MCF 10A (cell line): ENCODE results near the gene CD83. TPM values are rescaled to one million over a fixed set of nuclear protein-coding genes. Genes with fewer than 3 reads are reported as not detected.

ENCODE experiments used
- BruUV-seq: library from RNA; stranded (reverse); fragments of 400-500 nt; replicated peaks from 2 replicates; lab custom pipeline; 2021; lab: Mats Ljungman, UMichigan
- CTCF ChIA-PET: fragments of 300-600 bp; sonication (Branson Sonifier 250); formaldehyde crosslinking; extraction: SDS; loops from one replicate; lab custom pipeline; 2021; ENCODE audit warnings: antibody characterized with exemption, inconsistent platforms; lab: Yijun Ruan, JAX
- POLR2A ChIA-PET: fragments of 300-600, 350-650 bp; sonication (Branson Sonifier 250); formaldehyde crosslinking; extraction: SDS; loops from one replicate; lab custom pipeline; 2020; ENCODE audit warnings: antibody characterized with exemption, inconsistent platforms; lab: Yijun Ruan, JAX
- DNase-seq: peaks from one replicate; pipeline ENCODE4 v3.0.0-alpha.2; 2018; ENCODE audit not compliant: unreplicated experiment
- H3K27ac Mint-ChIP-seq: one replicate; pipeline ENCODE4 v1.8.0; 2022; ENCODE audit warnings: mild to moderate bottlenecking, low read depth, mixed read lengths; ENCODE audit not compliant: unreplicated experiment
- H3K27me3 Mint-ChIP-seq: one replicate; pipeline ENCODE4 v1.8.0; 2022; ENCODE audit warnings: mixed read lengths; ENCODE audit not compliant: insufficient read depth, unreplicated experiment
- H3K36me3 Mint-ChIP-seq: one replicate; pipeline ENCODE4 v1.8.0; 2022; ENCODE audit warnings: mild to moderate bottlenecking, moderate library complexity, mixed read lengths; ENCODE audit not compliant: insufficient read depth, unreplicated experiment
- H3K4me1 Mint-ChIP-seq: one replicate; pipeline ENCODE4 v1.8.0; 2022; ENCODE audit warnings: mixed read lengths; ENCODE audit not compliant: insufficient read depth, unreplicated experiment
- H3K4me3 Mint-ChIP-seq: one replicate; pipeline ENCODE4 v1.8.0; 2022; ENCODE audit warnings: mild to moderate bottlenecking, moderate library complexity, mixed read lengths; ENCODE audit not compliant: unreplicated experiment
- H3K9me3 Mint-ChIP-seq: one replicate; pipeline ENCODE4 v1.8.0; 2022; ENCODE audit warnings: mixed read lengths; ENCODE audit not compliant: unreplicated experiment
- intact Hi-C: fragments of 100-400 bp; cut with micrococcal nuclease; formaldehyde crosslinking; loops from 2 replicates; pipeline ENCODE4 v1.14.1; 2022
- total RNA-seq: library from RNA; stranded (reverse); gene quantifications from 2 replicates; pipeline ENCODE4 v1.2.3, GENCODE V29; 2022
- TF ChIP-seq, protein P1 (sequence below): fragments of 200-600 bp; IDR thresholded peaks from one replicate; pipeline ENCODE4 v1.8.0; 2022; ENCODE audit warnings: antibody characterized with exemption, mild to moderate bottlenecking; ENCODE audit not compliant: unreplicated experiment

Gene CD83
- total RNA-seq, 1 experiment from 2014 or later: 1.7 TPM

DNA sequence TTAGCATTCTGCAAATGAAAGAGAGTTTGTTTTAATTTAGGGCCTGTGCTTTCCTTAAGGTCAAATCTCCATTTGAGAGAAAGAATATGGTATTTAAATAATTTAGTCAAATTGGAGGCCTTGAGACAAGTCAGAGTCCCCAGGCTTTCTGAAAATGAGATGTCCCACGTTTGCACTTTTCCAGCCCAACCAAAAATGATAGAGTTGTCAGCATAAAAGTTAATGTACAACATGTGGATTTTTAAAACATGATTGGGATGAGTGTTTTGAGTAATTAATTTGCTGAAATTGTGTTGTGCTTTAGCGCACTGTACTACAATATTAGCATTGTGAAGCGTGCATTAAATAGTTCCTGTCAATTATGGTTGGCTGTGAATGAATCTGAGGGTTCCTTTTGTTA lies 10.0 kb downstream of the CD83 start:
- no TSS peak for BruUV-seq
- no peaks in the 10 kb centered on the region for H3K4me1 Mint-ChIP-seq
- H3K4me3 Mint-ChIP-seq: no peak overlapping the region
- H3K36me3 Mint-ChIP-seq: no peaks in the 10 kb centered on the region
- POLR2A ChIA-PET: interaction anchor here (1.0 kb wide), 1 partner anchor 9 kb away, joined by 3 read pairs; no protein-coding TSS in a partner anchor
- CTCF ChIA-PET: interaction anchor here (0.7 to 1.7 kb wide), 5 partner anchors 15 to 145 kb away, joined by 3 to 6 read pairs (median 3); no protein-coding TSS in a partner anchor
- no peak overlapping the region for H3K27ac Mint-ChIP-seq
- DNase-seq: no peak
- no peaks in the 10 kb centered on the region for H3K27me3 Mint-ChIP-seq
- intact Hi-C loops: no loop called here
- TF ChIP-seq, protein P1, sequence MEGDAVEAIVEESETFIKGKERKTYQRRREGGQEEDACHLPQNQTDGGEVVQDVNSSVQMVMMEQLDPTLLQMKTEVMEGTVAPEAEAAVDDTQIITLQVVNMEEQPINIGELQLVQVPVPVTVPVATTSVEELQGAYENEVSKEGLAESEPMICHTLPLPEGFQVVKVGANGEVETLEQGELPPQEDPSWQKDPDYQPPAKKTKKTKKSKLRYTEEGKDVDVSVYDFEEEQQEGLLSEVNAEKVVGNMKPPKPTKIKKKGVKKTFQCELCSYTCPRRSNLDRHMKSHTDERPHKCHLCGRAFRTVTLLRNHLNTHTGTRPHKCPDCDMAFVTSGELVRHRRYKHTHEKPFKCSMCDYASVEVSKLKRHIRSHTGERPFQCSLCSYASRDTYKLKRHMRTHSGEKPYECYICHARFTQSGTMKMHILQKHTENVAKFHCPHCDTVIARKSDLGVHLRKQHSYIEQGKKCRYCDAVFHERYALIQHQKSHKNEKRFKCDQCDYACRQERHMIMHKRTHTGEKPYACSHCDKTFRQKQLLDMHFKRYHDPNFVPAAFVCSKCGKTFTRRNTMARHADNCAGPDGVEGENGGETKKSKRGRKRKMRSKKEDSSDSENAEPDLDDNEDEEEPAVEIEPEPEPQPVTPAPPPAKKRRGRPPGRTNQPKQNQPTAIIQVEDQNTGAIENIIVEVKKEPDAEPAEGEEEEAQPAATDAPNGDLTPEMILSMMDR: no peak
- H3K9me3 Mint-ChIP-seq: no peaks in the 10 kb centered on the region

GRCh38 chr6:14128012-14128411 lies 10.4 kb downstream of the CD83 start:
- Mint-ChIP-seq H3K27ac (no peak overlapping the region), H3K36me3 (no peaks in the 10 kb centered on the region), H3K27me3 (no peaks in the 10 kb centered on the region), H3K4me3 (no peak overlapping the region), H3K9me3 (no peaks in the 10 kb centered on the region), H3K4me1 (no peaks in the 10 kb centered on the region)
- TF ChIP-seq, protein P1: no peak
- ChIA-PET POLR2A (interaction anchor here (1.0 kb wide), 1 partner anchor 9 kb away, joined by 3 read pairs; no protein-coding TSS in a partner anchor), CTCF (interaction anchor here (0.7 to 1.7 kb wide), 4 partner anchors 15 to 145 kb away, joined by 3 to 7 read pairs (median 4); no protein-coding TSS in a partner anchor)
- intact Hi-C loops: no loop called here
- DNase-seq: no peak
- BruUV-seq: no TSS peak

DNA sequence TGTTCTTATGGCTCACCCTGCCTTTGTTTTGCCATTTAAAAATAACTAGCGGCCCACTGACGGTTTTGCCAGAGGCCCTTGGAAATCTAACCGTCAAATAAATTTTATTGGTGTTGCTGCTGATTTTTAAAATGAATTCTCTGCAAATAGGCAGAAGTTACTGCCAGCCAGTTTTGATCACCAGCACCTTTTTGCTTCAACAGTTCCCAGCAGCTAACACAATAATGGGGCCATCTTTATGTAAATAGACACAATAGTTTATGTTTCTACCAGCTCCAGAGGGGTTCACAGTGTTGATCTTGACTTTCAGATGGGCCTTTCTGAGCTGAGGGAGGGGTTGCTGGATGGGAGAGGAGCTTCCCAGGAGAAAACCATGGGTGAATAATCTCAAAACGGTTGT lies 11.2 kb downstream of the CD83 start:
- Mint-ChIP-seq H3K36me3 (no peaks in the 10 kb centered on the region), H3K9me3 (no peaks in the 10 kb centered on the region), H3K27me3 (no peaks in the 10 kb centered on the region), H3K4me3 (no peak overlapping the region), H3K4me1 (no peaks in the 10 kb centered on the region), H3K27ac (no peak overlapping the region)
- ChIA-PET CTCF (interaction anchor here (0.6 to 1.7 kb wide), 3 partner anchors 15 to 1149 kb away, joined by 3 to 7 read pairs (median 3); no protein-coding TSS in a partner anchor), POLR2A (interaction anchor here (1.0 kb wide), 1 partner anchor 1494 kb away, joined by 5 read pairs; no protein-coding TSS in a partner anchor)
- no peak for DNase-seq
- BruUV-seq: no TSS peak
- TF ChIP-seq, protein P1: no peak
- intact Hi-C loops: no loop called here

GRCh38 chr6:14129575-14129974 lies 12.0 kb downstream of the CD83 start:
- H3K36me3 Mint-ChIP-seq: no peaks in the 10 kb centered on the region
- intact Hi-C loops: no loop called here
- DNase-seq: peak; percentile 36
- H3K27ac Mint-ChIP-seq: no peak overlapping the region
- H3K4me3 Mint-ChIP-seq: no peak overlapping the region
- H3K9me3 Mint-ChIP-seq: no peaks in the 10 kb centered on the region
- ChIA-PET CTCF (interaction anchor here (0.6 to 1.7 kb wide), 4 partner anchors 14 to 1497 kb away, joined by 3 to 7 read pairs (median 4); no protein-coding TSS in a partner anchor), POLR2A (interaction anchor here (0.6 to 2.2 kb wide), 3 partner anchors 10 to 1494 kb away, joined by 3 to 7 read pairs (median 5); no protein-coding TSS in a partner anchor)
- H3K27me3 Mint-ChIP-seq: no peaks in the 10 kb centered on the region
- H3K4me1 Mint-ChIP-seq: no peaks in the 10 kb centered on the region
- no TSS peak for BruUV-seq
- TF ChIP-seq, protein P1: peak; percentile 25
